HG03025 (cell line): ENCODE measurements around the gene COL23A1.

Experiments
- ATAC-seq: cut with Tn5 transposase; IDR thresholded peaks from one replicate; pipeline ENCODE4 v1.9.1; 2021; ENCODE audit warnings: mild to moderate bottlenecking, moderate library complexity; ENCODE audit not compliant: unreplicated experiment, low FRiP score

COL23A1 gene

GRCh38 chr5:178560911-178561310 is 29.3 kb downstream of the COL23A1 start:
- no peak for ATAC-seq

GRCh38 chr5:178557416-178557815 is 32.8 kb downstream of the COL23A1 start:
- no peak for ATAC-seq

- ATAC-seq, result no peak
These were observed 34.4 kb downstream of the COL23A1 start for GRCh38 chr5:178555771-178556211.

- ATAC-seq, result no peak
These were observed 35.2 kb downstream of the COL23A1 start for GRCh38 chr5:178555005-178555404.

GRCh38 chr5:178554311-178554710 is 35.9 kb downstream of the COL23A1 start:
- no peak for ATAC-seq

GRCh38 chr5:178553517-178553916 is 36.7 kb downstream of the COL23A1 start:
- ATAC-seq, result no peak

- no peak for ATAC-seq
These were observed 38.7 kb downstream of the COL23A1 start for GRCh38 chr5:178551468-178551867.

GRCh38 chr5:178551059-178551458 is 39.1 kb downstream of the COL23A1 start:
- ATAC-seq, result no peak

- ATAC-seq, result no peak
These were observed 41.4 kb downstream of the COL23A1 start for GRCh38 chr5:178548746-178549145.

GRCh38 chr5:178547753-178548415 is 42.3 kb downstream of the COL23A1 start:
- ATAC-seq, result no peak

GRCh38 chr5:178547052-178547666 is 43.0 kb downstream of the COL23A1 start:
- no peak for ATAC-seq

GRCh38 chr5:178546675-178547033 is 43.5 kb downstream of the COL23A1 start:
- no peak for ATAC-seq

GRCh38 chr5:178545941-178546674 is 44.1 kb downstream of the COL23A1 start:
- no peak for ATAC-seq

GRCh38 chr5:178545176-178545575 is 45.0 kb downstream of the COL23A1 start:
- no peak for ATAC-seq

- ATAC-seq, result no peak
These were observed 45.9 kb downstream of the COL23A1 start for GRCh38 chr5:178544166-178544834.

- no peak for ATAC-seq
These were observed 47.7 kb downstream of the COL23A1 start for GRCh38 chr5:178542455-178542854.

GRCh38 chr5:178540526-178540925 is 49.7 kb downstream of the COL23A1 start:
- no peak for ATAC-seq

- no peak for ATAC-seq
These were observed 51.4 kb downstream of the COL23A1 start for GRCh38 chr5:178538741-178539229.

GRCh38 chr5:178537467-178538371 is 52.5 kb downstream of the COL23A1 start:
- ATAC-seq, result no peak
